Pulmonary artery endothelial cell (primary cell): Measurements from ENCODE around the gene OCLN. TPM values are rescaled to one million over a fixed set of nuclear protein-coding genes. Genes with fewer than 3 reads are reported as not detected.
"Not testable (repeated sequence)": the region's sequence is repeated elsewhere in the genome, so short reads cannot be mapped to it uniquely, and the experiment has no call there.

Experiments used
- DNase-seq: peaks from one replicate; pipeline ENCODE4 v3.0.0-alpha.2; 2011; ENCODE audit warnings: low read depth, low spot score
- total RNA-seq: library from RNA; depleted of rRNA; stranded (reverse); fragments of >200 nt; gene quantifications from 2 replicates; pipeline ENCODE4 v1.2.3, GENCODE V29; 2014

Gene OCLN
- total RNA-seq, 1 donor from 2014 or later: 14.0 TPM

- DNase-seq: no peak
Observed at GRCh38 chr5:69491027-69491426, 1.6 kb upstream of the OCLN start.

GRCh38 chr5:69491838-69492390 lies 676 bp upstream of the OCLN start:
- DNase-seq: no peak

GRCh38 chr5:69492923-69493395 lies 369 bp downstream of the OCLN start:
- no peak for DNase-seq

DNA sequence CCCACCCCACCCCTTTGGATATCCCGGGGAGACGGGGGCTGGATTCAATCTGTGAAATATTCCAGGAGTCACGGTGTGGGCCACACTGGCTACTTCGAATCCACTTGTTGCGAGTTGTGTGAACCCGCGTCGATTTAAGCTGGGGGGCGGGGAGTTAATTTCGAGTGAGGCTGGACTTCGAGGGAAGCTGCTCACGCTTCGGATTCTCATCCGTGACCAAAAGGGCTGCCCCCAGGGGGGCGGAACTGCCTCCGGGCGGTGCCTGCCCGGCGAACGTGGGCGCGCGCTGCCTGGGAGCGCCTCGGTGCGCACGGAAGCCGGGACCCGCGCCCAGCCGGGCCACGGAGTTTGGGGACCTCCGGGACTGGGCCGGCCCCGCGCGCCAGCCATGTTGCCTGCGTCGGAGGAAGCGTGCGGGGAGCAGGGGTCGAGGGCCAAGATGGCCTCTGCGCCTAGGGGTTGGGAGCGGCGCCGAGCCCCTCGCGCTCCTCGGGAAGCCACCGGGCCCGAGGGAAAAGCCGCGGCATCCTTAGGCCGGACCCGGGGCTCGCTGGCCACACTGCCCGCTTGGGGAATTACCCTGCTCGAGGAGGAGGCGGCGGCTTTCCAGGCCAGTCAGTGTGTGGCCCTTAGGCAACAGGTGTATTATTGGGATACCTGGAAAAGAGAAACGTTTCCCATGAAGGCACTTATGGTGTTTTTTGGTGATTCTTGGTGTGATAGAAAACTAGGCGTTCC lies 975 bp downstream of the OCLN start:
- DNase-seq: no peak

DNA sequence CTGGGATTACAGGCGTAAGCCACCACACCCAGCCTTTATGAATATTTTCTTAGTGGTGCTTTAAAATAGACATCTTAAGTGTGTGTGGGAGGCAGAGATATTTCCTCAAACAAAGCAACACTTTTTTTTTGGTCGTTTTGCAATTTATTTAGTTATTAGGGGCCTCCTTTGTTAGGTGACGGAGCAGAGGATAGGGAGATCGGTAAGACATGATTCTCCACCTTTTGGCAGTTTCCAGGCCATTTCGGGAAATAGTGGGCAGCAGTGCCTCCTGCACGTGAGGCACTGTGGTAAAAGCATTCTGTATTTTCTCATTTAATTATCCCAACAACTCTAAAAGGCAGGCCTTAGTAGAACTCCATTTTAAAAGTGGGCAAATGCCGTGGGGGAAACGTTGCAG lies 1.9 kb downstream of the OCLN start:
- no peak for DNase-seq

DNA sequence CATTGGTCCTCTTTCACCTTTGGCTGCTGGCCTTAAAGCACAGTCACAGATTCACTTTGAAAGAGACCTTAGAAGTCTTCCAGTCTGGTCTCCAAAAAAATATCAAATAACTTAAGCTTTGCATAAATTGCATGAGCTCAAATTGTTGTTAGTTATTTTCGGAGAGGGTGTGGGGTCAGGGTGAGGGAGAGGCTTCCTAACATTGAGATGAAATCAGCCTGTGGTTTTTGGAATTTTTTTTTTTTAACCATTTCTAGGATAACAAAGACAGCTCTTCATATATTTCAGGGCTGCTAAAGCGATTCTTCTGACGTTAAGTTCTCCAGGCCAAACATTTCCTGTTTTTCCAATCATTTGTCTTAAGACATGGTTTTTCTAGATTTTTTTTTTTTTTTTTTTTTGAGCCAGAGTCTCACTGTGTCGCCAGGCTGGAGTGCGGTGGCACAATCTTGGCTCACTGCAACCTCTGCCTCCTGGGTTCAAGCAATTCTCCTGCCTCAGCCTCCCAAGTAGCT lies 4.5 kb downstream of the OCLN start:
- no peak for DNase-seq

GRCh38 chr5:69498384-69498783 lies 5.8 kb downstream of the OCLN start:
- DNase-seq: no peak

- no peak for DNase-seq
Observed at GRCh38 chr5:69502367-69502766, 9.8 kb downstream of the OCLN start.

DNA sequence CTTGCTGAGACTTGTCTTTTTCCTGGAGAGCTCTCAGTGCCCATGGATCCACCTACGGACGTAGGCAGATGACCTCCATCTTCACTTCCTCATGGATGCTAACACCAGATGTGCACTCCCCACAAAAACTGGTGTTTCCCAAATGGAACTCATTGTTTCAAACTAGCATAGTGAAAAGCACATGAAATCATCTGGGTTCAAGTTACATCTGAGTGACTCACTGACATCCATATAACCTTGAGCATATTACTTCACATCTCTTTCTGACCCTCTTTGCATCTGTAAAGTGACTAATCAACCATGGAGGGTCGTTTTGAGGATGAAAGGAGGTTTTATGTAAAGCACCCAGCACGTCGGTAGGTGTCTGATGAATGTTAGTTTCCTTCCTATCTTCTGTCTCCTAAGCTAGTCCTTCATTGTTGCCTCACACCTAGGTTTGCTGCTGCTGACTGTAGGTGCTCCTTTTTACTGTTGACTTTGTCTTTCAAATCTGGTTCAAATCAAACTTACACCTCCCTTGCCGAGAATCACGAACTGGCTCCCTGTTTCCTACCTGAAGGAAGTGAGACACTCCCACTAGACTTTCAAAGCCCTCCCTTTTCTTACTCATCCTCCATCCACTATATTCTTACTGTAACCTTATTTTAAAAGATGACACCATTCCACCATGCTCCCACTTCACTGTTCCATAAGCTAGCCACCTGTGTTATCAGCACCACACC lies 10.3 kb downstream of the OCLN start:
- DNase-seq: no peak

DNA sequence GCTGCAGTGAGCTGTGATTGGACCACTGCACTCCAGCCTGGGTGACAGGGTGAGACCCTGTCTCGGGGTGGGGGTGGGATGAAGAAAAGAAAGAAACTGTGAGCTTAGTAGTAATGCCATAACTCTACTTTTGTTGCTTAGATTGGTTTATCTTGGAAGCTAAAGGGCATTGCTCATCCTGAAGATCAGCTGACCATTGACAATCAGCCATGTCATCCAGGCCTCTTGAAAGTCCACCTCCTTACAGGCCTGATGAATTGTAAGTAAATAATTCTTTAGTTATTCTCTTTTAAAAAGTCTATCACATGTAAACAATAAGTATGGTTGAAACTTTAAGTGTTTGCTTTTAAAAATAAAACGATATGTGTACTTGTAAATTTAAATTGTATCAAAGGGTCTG lies 11.4 kb downstream of the OCLN start:
- no peak for DNase-seq

DNA sequence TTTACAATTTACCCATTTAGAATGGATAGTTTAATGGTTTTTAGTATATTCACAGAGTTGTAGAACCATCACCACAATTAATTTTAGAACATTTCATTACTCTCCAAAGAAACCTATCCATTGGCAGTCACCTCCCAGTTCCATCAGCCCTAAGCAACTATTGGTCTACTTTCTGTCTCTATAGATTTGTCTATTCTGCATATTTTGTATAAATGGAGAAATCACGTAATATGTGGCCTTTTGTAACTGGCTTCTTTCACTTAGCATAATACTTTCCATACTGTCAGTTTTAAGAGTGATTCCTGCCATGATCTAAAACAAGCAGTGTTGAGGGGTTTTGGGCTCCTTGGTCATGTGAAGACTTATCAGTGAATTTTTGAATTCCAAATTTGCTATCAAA lies 12.7 kb downstream of the OCLN start:
- no peak for DNase-seq

DNA sequence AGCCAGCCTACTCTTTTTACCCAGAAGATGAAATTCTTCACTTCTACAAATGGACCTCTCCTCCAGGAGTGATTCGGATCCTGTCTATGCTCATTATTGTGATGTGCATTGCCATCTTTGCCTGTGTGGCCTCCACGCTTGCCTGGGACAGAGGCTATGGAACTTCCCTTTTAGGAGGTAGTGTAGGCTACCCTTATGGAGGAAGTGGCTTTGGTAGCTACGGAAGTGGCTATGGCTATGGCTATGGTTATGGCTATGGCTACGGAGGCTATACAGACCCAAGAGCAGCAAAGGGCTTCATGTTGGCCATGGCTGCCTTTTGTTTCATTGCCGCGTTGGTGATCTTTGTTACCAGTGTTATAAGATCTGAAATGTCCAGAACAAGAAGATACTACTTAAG lies 16.6 kb downstream of the OCLN start:
- DNase-seq: no peak

- DNase-seq: no peak
Observed at GRCh38 chr5:69510694-69511093, 18.1 kb downstream of the OCLN start.

DNA sequence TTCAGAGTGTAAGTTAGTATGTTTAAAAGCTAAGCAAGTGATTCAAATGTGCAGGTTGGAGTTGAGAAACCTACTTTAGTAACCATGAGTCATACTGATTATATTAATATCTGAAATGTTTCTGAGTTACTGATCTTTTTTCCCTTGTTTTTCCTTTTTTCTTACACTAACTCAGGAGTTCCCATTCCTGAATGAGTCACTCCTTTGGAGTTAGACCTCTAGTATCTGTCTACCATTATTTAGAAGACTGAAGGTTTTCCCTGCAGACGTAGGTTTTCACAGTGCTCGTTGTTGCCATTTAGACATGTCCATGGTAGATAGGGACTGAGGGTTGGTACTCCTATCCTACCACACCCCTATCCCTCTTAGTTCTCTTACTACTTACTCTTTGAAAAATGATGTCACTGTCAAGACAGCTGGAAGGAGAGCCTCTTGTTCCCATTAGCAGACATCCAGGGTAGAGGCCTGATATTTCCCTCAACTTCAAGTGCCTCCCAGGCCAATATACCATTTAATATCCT lies 20.2 kb downstream of the OCLN start:
- DNase-seq: peak; percentile 32

DNA sequence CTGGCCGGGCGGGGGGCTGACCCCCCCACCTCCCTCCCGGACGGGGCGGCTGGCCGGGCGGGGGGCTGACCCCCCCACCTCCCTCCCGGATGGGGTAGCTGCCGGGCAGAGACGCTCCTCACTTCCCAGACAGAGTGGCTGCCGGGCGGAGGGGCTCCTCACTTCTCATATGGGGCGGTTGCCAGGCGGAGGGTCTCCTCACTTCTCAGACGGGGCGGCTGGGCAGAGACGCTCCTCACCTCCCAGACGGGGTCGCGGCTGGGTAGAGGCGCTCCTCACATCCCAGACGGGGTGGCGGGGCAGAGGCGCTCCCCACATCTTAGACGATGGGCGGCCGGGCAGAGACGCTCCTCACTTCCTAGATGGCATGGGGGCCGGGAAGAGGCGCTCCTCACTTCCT lies 23.0 kb downstream of the OCLN start:
- DNase-seq: not testable (repeated sequence)

DNA sequence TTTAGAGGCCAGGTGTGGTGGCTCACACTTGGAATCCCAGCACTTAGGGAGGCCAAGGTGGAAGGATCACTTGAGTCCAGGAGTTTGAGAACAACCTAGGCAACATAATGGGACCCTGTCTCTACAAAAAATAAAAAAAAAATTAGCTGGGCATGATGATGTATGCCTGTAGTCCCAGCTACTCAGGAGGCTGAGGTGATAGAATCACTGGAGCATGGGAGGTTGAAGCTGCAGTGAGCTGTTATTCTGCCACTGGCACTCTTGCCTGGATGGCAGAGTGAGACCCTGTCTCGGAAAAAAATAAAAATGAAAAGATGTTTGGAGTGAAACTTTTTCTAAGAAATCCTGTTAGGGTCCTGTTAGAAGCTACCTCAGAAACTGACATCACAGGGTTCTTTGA lies 24.2 kb downstream of the OCLN start:
- no peak for DNase-seq

DNA sequence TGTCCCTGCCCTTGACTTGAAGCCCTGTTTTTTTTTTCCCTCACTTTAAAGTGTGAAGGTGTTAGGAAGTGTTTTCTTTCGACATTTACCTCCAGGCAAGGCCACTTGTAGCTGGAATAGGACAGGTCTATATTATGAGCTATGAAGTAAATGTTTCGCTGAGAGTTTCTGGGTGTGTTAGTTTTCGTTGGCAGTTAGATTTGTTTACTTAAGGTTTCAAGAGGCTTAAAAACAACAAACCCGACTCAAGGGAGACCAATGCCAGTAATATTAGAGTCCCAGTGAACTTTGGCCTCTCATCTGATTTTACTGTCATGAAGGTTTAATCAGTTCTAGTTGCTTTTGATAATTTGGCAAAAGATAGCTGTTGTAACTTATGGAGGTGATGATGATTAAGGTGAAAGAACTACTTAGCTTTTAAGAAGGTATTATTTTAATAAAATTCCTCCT lies 25.2 kb downstream of the OCLN start:
- no peak for DNase-seq

DNA sequence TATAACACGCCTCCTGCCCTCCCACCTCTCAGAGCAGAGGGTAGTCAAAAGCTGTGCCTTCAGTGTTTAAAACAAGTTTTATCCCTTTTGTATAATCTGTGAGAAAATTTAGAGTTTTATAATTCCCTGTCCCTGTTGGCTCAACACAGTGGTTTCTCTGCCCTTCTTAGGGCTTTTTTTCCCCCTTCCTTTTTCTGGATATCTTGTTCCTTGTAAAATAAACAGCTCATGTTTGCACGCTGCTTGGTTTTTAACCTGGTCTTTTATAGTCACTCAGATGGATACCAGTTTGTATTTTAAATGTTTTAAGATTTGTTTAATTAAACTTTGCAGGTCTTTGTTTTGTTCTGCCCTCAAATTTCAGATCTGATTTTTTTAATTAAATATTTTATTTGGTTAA lies 26.7 kb downstream of the OCLN start:
- DNase-seq: no peak

GRCh38 chr5:69522035-69522434 lies 29.4 kb downstream of the OCLN start:
- DNase-seq: no peak

DNA sequence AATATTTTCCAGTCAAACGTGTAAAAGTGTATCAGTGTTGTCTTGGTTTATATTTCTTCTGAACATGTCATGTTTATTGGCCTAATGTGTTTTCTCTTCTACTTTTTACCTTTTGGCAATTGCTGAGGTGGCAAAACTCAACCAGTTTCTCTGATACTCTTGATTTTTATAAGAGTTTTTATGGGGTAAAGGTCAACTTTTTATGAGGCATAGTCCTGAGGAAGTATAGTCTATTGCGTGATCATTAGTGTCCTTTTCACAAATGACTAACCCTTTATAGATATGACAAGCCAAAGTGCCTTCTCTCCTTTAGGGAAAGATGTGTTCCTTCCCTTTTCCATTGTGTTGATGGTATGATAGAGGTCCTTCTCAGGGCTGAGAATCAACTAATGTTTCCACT lies 32.9 kb downstream of the OCLN start:
- DNase-seq: no peak

GRCh38 chr5:69526660-69527059 lies 34.1 kb downstream of the OCLN start:
- no peak for DNase-seq

DNA sequence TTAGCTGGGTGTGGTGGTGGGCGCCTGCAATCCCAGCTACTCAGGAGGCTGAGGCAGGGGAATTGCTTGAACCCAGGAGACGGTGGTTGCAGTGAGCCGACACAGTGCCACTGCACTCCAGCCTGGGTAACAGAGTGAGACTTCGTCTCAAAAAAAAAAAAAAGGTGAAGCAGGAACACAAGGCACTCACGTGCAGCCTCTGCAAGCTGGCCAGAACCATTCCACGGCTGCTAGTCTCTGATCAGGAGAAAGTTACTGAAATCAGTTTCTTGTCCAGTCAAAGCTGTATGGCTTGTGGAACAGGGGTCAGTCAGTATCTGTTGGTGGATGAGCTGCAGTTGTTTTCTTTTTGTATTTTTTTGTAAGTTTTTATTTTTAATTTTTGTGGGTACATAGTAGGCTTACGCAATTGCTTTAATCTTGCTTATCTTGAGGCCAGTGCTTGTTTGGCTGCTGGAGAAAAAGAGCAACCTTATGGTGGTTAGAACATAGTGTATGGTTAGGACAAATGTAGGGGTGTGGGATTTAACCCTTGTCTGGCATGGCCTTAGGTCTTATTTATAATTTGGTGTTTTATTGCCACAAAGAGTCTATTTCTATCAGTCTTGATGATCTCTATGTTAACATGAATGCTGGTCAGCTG lies 34.7 kb downstream of the OCLN start:
- DNase-seq: no peak
